Neural cell (in vitro differentiated cells): ENCODE results near the gene SPX.

ENCODE experiments used
- CTCF ChIP-seq: fragments of 450-650 bp; IDR thresholded peaks from 2 replicates; pipeline ENCODE4 v1.5.1; 2014; ENCODE audit warnings: antibody characterized with exemption, mild to moderate bottlenecking, moderate library complexity; ENCODE audit not compliant: poor library complexity, severe bottlenecking
- EP300 ChIP-seq: fragments of 450-650 bp; conservative IDR thresholded peaks from 2 replicates; pipeline ENCODE4 v1.6.1; 2014; ENCODE audit warnings: antibody characterized with exemption, mild to moderate bottlenecking, moderate library complexity; ENCODE audit not compliant: poor library complexity, severe bottlenecking
- EZH2 ChIP-seq: fragments of 200-600, 300-800 bp; shearing (Covaris generic), sonication (generic); IDR thresholded peaks from 2 replicates; pipeline ENCODE4 v1.6.1; 2014; ENCODE audit warnings: antibody characterized with exemption, low read length, borderline replicate concordance, mild to moderate bottlenecking; ENCODE audit not compliant: insufficient read depth, poor library complexity, severe bottlenecking
- REST ChIP-seq: IDR thresholded peaks from 2 replicates; pipeline ENCODE4 v1.6.1; 2012; ENCODE audit warnings: borderline replicate concordance
- SMC3 ChIP-seq: fragments of 450-650 bp; conservative IDR thresholded peaks from 2 replicates; pipeline ENCODE4 v1.6.1; 2014; ENCODE audit warnings: antibody characterized with exemption, mild to moderate bottlenecking, moderate library complexity; ENCODE audit not compliant: poor library complexity
- TAF1 ChIP-seq: IDR thresholded peaks from 2 replicates; pipeline ENCODE4 v1.6.1; 2012; ENCODE audit warnings: low read depth

GRCh38 chr12:21516281-21516680 is 9.8 kb upstream of the SPX start:
- TF ChIP-seq TAF1 = no peak
- no peak for TF ChIP-seq CTCF
- TF ChIP-seq EP300 = no peak
- TF ChIP-seq SMC3 = no peak
- TF ChIP-seq EZH2 = no peak
- TF ChIP-seq REST = no peak
